ENCODE data around the gene OR2B2. TPM values are rescaled to one million over a fixed set of nuclear protein-coding genes. Genes with fewer than 3 reads are reported as not detected.
"Not testable (repeated sequence)": the region's sequence is repeated elsewhere in the genome, so short reads cannot be mapped to it uniquely, and the experiment has no call there.

The OR2B2 gene
- total and polyA plus RNA-seq, 8 donors = not detected

GRCh38 chr6:27908017-27908416 lies 4.2 kb downstream of the OR2B2 start:
- TF ChIP-seq CTCF (IDR thresholded peaks at IDR 0.05) = no peak
- no peaks in the 10 kb centered on the region for H3K36me3 ChIP-seq
- ATAC-seq = no peak
- intact Hi-C loops (cut with DNase I) = no loop called here
- peaks cover 0 to 8% of the 10 kb centered on the region in 2 donors for H3K4me1 ChIP-seq
- no peak for DNase-seq
- no peaks in the 10 kb centered on the region for H3K9me3 ChIP-seq
- H3K27ac ChIP-seq = no peak overlapping the region
- no peak overlapping the region for H3K4me3 ChIP-seq
- no peaks in the 10 kb centered on the region for H3K27me3 ChIP-seq

DNA sequence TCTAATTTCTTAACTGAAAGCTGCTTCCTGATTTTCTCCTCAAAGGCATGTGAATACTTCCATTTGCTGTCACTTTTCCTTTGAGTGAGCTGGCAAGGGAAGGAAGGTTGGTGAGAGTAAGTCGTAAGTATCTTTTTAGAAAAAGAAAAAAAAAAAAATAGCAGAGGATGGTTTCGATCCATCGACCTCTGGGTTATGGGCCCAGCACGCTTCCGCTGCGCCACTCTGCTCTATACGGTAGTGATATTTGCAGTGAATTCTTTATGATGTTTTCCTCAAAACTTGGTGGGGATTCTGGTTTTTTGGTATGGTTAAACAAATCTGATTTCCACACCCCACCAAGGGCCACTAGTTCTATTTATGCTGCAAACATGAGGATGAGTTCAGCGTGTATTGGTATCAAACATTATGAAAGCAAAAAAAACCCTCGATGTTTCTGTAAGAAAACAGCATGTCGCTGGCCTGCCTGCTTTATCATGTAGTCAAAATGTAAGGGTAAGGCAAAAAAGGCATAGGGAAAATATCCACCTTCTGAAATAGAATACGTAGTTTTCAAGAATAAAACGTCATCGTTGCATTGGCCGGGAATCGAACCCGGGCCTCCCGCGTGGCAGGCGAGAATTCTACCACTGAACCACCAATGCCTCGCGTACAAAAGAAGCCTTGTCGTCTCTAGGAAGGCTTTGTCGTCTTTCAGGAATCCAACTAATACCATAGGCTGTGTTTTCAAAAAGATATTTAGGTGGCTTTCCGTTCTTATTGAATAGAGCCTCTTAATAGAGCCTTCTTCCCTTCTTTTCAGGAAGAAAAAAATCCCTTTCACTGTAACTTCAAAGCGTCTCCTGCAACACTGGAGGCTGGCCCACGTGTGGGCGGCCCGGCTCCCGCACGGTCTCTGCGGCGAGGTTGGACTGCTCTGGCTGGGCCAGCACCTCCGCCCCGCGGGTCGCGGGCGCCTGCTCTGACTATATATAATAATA lies 9.6 kb downstream of the OR2B2 start:
- Histone ChIP-seq H3K9me3 (no peaks in the 10 kb centered on the region), H3K27ac (peak overlapping the region; percentile 72 to 90), H3K4me3 (peak overlapping the region; percentile 42 to 57), H3K36me3 (no peaks in the 10 kb centered on the region), H3K27me3 (no peaks in the 10 kb centered on the region), H3K4me1 (peaks cover 4 to 17% of the 10 kb centered on the region in 2 donors)
- intact Hi-C loops (cut with DNase I) = no loop called here
- peak; percentile 94 for ATAC-seq
- DNase-seq = peak; percentile 73 to 93 (median 92)
- TF ChIP-seq CTCF (IDR thresholded peaks at IDR 0.05) = no peak

DNA sequence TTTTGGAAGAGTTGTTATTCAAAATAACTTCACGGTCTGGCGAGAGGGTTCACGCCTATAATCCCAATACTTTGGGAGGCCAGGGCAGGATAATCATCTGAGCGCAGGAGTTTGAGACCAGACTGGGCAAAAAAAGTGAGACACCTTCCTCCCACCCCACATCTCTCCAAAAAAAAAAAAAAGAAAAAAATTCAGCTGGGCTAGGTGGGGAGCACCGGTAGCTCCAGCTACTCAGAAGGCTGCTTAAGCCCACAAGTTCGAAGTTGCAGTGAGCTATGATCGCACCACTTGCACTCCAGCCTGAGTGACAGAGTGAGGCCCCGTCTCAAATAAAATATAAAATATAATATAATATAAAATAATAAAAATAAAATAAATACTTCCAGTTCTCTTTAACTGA lies 10.4 kb downstream of the OR2B2 start:
- Histone ChIP-seq H3K36me3 (no peaks in the 10 kb centered on the region), H3K4me1 (peaks cover 4 to 17% of the 10 kb centered on the region in 2 donors), H3K4me3 (no peak overlapping the region), H3K27me3 (no peaks in the 10 kb centered on the region), H3K27ac (no peak overlapping the region), H3K9me3 (no peaks in the 10 kb centered on the region)
- no peak for DNase-seq
- TF ChIP-seq CTCF (IDR thresholded peaks at IDR 0.05) = no peak
- ATAC-seq = no peak
- intact Hi-C loops (cut with DNase I) = no loop called here

- H3K9me3 ChIP-seq; H3K27me3 ChIP-seq; DNase-seq; intact Hi-C loops (cut with DNase I); H3K4me3 ChIP-seq; H3K27ac ChIP-seq; H3K36me3 ChIP-seq; ATAC-seq: not testable (repeated sequence)
- H3K4me1 ChIP-seq = peaks cover 4 to 24% of the 10 kb centered on the region in 2 donors
Measured at GRCh38 chr6:27900197-27900596, 12.0 kb downstream of the OR2B2 start.

DNA sequence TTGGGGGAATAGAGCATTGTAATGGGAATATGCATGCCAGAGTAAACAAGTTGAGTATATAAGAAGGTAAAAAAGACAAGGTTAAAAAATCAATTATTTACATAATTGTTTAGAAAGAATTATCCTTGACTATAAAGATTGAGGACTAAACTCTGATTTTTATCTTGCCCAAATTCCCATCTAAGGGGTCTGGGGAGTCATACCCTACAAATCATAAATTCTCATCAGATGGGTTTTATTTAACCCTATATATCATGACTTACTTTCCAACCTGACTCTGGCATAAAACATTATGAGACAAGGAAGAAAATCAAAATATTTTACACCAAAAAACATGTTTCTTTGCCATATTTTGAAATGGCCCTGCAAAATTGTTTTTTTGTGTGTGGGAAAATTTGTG lies 12.7 kb downstream of the OR2B2 start:
- Histone ChIP-seq H3K4me1 (peaks cover 4 to 28% of the 10 kb centered on the region in 2 donors), H3K27ac (no peak overlapping the region), H3K27me3 (no peaks in the 10 kb centered on the region), H3K9me3 (no peaks in the 10 kb centered on the region), H3K36me3 (no peaks in the 10 kb centered on the region), H3K4me3 (no peak overlapping the region)
- intact Hi-C loops (cut with DNase I) = loop anchor here in 1 of 2 donors (10.0 kb wide), 1 partner anchor 755 kb away; a partner anchor contains a TSS
- TF ChIP-seq CTCF (IDR thresholded peaks at IDR 0.05) = no peak
- ATAC-seq (no peak), DNase-seq (no peak)
